Activated CD4-positive, CD25-positive, alpha-beta regulatory T cell (primary cell): ENCODE results near the gene NR1D2.
"Not testable (repeated sequence)": the region's sequence is repeated elsewhere in the genome, so short reads cannot be mapped to it uniquely, and the experiment has no call there.

Experiments
- DNase-seq, 4 experiments: peaks; one replicate each; lab custom pipeline; 2025; lab: John Stamatoyannopoulos, UW

NR1D2 gene

DNA sequence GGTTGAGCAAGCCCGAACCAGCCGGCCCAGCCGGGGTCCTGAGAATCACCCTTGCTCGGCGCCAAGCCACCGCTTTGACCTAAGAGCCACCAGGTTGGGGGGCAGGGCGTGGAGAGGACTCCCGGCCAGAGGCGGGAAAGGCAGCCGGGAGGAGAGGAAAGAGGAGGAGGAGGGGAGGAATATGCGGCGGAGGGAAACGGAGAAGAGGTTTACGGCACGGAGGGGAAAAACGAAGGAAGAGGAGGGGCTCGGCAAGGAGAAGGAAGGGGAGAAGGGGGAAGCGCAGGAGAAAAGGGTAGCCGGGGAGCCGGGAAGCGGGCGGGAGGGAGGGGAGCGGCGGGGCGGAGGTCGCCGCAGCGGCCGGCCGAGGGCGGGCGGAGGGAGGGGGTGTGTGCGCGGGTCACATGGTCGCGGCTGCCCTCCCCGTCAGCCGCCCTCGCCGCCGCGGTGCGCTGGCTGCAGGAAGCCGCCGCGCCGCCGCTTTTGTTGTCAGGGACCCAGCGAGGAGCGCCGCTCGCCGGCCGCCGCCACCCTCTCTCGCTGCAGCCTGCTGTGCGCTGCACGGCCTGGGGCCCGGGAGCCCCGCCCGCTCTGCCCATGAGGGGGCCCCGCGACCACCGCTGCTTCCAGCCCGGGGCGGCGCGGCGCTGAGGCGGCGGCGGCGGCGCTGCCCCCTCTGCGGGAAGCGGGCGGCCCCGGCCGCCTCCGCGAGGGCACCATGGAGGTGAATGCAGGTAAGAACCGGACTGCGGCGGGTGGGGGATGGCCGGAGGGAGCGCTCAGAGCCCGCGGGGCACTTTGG is at the start of gene NR1D2:
NR1D2 (plus strand) TSS at position 426 of the 802 bp plus-strand sequence; CDS start at position 719, 293 bp downstream.
- peak; percentile 57 to 77 (median 70) for DNase-seq

DNA sequence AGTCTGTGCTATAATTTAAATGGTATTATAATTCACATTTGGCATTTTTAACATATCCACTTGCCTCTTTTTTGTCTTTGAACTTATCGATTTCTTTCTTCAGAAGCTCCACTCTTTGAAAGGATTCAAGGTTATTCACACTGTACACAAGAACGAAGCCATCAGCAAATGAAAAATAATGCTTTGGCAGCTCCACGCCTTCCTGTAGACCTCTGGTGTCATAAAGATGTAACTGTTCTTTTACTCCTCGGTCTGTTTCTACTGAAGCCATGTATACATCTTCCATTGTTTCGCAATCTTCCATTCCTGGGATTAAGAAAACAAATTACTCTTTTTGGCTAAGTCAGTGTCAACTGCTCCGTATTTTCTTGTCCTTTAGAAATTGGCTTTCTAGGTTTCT is 44.3 kb upstream of the NR1D2 start:
- no peak for DNase-seq

DNA sequence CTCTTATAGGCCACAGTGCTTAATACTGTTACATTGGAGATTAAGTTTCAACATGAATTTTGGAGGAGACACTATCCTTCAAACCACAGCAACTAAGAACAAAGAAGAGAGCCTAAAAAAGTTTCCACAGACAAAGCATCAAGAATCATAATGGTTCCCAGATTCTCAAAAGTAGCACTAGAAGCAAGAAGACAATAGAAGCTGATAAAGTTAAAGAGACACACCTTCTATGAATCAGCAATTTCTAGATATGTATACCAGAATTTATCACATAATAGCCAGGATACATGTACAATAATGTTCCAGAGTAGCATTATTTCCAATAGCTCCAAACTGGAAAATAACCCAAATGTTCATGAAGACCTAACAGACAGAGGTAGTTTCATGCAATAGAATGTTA is 40.5 kb upstream of the NR1D2 start:
- DNase-seq = no peak

DNA sequence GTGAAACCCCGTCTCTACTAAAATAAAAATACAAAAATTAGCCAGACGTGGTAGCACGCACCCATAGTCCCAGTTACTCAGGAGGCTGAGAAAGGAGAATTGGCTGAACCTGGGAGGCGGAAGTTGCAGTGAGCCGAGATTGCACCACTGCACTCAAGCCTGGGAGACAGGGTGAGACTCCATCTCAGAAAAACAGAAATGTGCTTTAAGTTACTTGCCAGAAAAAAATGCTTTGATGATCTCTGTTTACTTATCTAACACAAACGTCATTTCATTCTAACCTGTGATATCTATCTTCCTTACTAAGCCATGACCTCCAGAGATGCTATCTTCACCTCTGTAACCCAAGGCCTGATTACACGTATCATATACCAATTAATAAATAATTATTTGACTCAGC is 35.7 kb upstream of the NR1D2 start:
- DNase-seq = no peak

DNA sequence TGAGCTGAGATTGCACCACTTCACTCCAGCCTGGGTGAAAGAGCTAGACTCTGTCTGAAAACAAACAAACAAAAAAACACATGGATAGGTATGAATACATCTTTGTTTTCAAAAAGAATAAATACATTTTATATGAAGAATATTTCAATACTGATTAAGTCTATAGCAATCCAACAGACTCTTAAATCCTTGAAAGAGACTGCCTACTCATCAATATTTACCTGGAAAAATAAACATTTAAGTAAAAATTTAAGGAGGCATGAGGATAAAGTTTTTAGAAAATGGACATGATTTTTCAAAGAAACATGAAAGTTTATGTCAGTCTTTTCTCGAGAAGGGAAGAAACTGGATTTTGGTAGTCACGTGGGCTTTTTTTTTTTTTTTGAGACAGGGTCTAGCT is 33.7 kb upstream of the NR1D2 start:
- DNase-seq = no peak

DNA sequence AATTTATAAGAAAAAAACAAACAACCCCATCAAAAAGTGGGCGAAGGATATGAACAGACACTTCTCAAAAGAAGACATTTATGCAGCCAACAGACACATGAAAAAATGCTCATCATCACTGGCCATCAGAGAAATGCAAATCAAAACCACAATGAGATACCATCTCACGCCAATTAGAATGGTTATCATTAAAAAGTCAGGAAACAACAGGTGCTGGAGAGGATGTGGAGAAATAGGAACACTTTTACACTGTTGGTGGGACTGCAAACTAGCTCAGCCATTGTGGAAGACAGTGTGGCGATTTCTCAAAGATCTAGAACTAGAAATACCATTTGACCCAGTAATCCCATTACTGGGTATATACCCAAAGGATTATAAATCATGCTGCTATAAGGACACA is 32.8 kb upstream of the NR1D2 start:
- DNase-seq = not testable (repeated sequence)

DNA sequence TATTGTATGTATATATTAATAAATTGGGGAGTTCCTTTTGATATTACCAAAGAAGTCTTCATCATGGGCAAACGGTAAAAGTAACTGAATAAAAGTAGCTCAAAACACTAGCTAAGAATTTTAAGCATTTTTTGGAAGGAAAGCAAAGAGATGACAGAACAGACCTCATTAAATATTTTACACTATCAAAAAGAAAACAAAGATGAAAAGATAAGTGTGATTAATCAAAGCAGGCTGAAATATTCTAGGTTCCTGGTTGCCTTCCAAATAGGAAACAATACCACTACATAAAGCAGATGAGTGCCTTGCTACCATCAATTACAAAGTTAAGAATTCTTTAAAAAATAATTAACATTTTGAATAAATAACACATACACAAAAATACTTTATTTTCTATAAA is 31.9 kb upstream of the NR1D2 start:
- DNase-seq = no peak

DNA sequence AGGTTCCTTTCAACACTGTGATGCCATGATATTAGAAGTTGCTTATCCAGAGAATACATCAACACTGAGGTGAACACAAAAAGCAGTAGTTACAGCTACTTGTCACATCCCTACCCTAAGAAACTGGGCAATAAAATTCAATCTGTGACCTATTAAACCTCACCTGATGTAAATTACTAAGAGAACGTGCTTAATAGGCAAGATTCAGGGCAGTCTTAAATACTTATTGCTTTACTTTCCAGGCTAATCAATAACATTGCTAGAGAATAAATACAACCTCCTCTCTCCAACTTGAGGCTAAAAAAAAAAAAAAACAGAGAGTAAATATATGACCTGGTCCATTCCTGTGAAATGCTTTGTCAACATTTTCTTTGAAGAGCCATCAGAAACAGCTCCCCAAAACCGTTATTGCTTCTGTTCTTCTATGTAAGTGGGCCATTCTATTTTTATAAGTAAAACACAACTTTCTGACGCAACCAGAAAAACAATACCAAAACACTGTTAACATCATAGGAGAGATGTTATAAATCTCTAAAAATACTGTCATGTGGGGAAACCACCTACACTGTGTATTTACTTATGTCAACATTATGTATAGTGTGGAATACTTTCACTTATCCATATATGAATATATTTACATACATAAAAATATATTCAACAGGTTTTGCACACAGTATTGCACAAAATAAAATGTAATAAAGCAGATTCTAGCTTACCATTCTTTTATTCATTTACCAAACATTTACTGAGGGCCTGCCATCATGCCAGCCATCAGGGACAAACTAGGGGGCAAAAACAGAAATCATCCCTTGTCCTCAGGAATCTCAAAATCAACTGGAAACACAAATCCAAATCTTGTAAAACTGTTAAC is 31.0 kb upstream of the NR1D2 start:
- DNase-seq = no peak

DNA sequence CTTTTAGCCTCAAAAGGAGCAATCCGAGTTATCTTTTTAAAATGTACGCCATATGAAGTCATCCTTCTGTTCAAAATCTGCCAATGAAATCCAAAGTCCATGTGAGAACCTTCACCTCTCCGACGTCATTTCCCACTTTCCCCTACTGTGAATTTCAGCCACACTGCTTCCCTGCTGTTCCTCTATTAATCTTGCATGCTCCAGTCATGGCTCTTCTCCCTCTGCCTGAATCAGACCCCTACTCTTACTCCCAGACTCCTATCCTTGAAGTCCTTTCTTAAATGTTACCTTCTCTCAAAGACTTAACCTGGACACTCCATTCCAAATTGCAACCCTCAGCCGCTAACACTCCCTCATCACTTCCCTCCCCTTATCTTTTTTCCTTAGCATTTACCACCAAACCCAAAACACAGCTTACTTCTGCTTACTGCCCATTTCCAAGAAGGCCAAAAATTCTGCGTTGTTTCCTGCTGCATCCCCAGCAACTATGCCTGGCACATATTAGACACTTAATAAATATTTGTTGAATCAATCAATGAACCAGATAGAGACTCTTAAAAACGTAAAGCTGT is 29.5 kb upstream of the NR1D2 start:
- no peak for DNase-seq

DNA sequence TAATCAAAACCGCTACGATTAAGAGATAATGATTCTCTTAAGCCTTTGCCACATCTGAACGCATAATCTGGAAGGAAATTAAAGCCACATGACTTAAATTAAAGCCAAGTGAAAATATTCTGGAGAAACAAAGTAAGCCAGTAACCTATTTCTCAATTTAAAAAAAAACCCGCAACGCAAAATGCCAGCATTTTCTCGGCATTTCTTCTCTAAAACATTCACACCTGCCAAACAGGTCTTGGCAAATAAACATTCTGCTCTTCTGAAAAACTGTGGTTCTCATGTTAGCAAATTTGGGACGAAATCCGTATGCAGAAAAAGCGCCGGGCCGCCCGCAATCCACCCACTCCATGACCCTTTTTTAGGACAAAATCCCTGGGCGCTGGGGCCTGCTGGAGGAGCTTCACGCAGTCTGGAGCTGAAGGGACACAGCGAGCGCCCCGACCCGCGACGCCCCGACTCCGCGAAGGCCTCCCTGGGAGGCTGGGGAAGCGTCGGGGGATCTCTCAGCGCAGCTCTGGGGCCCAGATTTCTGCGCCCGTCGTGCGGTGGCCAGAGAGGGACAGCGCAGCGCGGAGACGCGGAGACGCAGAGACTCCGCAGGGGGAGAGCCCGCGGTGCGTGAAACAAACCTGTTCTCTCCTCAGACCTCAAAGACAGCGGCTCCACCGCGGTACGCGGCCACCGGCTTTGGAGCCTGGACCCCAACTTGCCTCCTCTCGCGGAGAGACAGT is 28.8 kb upstream of the NR1D2 start:
- DNase-seq = no peak

DNA sequence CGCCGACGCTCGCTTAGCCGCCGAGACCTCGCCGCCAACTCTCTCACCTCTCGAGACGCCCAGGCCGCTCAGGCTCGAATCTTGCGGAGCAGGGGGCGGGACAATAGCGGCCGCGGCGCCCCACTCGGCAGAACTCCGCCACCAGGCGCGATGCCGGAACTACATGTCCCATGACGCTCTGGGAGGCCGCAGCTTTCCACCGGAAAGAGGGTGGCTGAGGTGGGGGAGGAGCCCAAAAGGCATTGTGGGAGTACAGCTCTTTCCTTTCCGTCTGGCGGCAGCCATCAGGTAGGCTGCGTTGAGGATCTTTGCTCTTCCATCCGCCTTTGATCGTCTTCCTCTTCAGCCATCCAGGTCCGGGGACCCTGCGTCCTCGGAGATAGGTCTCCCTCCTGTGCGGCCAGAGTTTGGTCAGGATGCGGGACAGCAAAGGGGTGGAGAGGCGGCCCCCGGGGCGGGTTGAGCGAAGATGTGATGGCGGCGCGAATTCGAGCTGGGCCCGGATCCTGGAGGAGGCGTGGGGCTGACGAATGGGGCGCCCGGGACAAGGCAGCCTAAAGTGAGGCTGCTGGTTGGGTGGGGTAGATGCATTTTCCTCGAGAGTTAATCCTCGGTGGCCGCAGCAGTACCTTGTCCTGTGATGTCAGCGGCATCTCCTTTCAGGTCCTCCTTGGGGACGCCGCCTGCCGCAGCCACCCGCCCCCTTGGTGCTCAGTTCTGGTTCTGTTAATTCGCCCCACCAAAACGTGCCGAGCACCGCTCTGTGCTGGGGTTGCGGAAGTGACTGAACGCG is 28.0 kb upstream of the NR1D2 start, which contains the start of the genes NKIRAS1 and RPL15:
NKIRAS1 (minus strand) TSS at position 105 of the 793 bp plus-strand sequence. CDS start 6,086 bp downstream, outside the sequence.
RPL15 (plus strand) TSS at position 247 of the 793 bp plus-strand sequence. CDS start 728 bp downstream, outside the sequence.
- DNase-seq = peak; percentile 88 to 96 (median 93)

DNA sequence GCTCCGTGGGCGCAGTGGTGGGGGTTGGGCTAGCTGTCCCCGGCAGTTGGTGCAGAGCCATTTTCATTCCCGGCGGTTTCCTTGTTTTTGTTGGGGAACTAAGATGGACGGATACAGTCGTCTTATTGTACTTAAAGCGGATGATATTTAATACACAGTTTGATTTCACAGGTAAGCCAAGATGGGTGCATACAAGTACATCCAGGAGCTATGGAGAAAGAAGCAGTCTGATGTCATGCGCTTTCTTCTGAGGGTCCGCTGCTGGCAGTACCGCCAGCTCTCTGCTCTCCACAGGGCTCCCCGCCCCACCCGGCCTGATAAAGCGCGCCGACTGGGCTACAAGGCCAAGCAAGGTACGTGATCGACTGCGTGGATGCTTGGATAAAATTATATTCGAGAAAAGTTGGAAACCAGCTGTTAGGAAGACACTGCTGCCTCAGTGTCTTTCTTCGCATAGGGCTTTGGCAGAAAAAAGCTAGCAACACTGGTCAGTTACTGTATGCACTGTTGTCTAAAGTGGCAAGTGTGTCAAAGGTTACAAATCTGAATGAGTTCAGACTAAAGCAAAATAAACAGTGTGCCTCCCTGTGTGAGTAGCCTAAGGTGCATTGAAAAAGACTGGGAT is 27.3 kb upstream of the NR1D2 start:
- not testable (repeated sequence) for DNase-seq

DNA sequence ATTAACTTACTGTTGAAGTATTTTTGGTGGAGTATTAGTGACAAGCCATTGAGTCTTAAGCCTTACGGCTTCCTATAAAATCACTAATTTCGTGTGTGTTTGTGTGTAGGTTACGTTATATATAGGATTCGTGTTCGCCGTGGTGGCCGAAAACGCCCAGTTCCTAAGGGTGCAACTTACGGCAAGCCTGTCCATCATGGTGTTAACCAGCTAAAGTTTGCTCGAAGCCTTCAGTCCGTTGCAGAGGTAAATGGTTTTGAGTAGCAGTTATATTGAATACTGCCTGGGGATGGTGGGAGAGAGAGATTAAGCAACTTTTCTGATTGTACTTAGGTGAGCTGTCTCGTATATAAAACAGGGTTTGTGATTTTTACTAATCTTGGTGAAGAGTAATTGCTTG is 26.8 kb upstream of the NR1D2 start:
- not testable (repeated sequence) for DNase-seq

DNA sequence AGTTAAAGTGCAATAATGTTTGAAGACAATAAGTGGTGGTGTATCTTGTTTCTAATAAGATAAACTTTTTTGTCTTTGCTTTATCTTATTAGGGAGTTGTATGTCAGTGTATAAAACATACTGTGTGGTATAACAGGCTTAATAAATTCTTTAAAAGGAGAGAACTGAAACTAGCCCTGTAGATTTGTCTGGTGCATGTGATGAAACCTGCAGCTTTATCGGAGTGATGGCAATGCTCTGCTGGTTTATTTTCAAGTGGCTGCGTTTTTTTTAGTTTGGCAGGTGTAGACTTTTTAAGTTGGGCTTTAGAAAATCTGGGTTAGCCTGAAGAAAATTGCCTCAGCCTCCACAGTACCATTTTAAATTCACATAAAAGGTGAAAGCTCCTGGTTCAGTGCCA is 25.5 kb upstream of the NR1D2 start:
- DNase-seq = no peak

DNA sequence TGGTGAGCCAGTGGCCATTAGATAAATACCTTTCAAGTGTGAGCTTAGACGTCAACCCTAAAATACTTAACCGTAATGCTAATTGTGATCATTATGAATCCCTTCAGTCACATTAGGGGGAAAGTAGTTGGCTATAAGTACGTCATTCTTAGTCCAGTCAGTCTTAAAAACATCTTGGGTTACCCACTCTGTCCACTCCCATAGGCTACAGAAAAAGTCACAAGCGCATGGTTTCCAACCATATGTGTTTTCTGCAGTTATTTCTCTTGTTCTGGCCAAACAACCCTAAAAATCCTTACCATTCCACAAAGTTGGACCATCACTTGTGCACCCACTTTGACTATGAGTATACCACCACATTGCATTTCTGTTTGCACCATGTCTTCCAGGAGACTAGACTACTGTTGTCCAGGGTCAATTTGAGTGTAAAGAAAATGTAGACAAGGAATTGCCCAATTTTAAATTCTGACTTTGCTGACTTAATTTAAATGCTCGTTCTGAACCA is 24.9 kb upstream of the NR1D2 start:
- DNase-seq = no peak

DNA sequence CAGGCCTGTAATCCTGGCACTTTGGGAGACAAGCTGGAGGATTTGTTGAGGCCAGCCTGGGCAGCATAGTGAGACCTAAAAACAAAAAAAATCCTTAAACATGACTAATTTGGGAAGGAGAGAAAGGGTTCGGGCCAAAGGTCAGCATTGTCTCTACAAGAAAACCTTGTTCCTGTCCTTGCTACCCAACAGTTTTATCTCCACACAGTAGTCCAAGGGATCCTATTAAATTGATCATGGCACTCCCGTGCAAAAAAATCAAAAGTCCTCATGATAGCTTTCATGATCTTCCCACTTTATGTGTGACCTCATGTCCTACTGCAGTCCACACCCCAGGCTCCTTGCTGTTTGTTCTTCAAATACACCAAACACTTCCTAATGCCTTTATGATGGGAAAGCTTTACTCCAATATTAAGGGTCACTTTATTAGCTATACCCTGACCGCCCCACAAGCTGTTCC is 24.0 kb upstream of the NR1D2 start:
- DNase-seq = no peak

DNA sequence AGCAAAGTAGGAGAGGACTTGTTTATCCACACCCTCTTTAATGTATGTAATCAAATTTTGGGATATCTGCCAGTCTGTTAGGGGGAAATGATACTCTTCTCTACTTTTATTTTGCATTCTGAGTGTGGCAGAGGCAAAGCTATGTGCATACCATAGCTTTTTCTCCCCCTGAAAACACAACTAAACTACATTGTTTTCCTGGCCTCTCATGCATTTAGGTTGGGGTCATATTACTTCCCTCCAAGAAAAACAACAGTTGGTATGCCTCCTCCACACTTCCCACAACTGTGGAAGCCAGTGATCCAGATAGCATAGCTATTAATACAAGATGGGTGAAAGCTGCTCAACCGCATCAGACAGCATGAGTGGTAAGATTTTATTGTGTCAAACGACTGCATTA is 21.3 kb upstream of the NR1D2 start:
- DNase-seq = no peak

DNA sequence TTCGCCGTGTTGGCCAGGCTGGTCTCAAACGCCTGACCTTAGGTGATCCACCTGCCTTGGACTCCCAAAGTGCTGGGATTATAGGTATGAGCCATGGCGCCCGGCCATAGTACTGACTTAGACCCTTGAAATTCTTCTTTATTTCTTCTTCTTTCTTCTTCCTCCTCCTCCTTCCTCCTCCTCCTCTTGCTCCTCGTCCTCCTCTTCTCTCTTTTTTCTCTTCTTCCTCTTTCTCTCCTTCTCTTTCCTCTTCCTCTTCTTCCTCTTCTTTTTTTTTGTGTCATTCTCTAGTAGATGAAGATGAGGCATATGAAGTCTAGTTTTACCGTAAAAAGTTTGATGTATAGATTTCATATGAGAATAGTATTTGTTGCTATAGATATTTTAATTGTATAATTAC is 18.8 kb upstream of the NR1D2 start:
- no peak for DNase-seq

DNA sequence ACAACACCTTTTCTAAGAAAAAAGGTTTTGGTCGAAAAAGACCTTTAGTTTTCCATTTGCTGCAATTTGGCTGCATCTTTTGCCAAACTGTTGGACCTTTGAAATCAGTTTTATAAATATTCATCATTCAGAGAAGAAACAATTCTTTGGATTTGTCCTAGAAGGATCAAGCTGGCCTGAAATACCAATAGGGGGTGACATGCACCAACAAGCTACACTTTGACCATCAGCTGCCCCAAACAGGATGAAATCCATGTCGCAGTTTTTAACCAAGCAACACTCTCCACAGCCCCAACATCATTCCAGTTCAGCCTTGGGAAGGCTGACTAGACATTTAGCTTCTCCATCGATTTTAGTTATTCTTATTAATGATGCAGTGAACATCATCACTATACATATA is 18.4 kb upstream of the NR1D2 start:
- DNase-seq = no peak

DNA sequence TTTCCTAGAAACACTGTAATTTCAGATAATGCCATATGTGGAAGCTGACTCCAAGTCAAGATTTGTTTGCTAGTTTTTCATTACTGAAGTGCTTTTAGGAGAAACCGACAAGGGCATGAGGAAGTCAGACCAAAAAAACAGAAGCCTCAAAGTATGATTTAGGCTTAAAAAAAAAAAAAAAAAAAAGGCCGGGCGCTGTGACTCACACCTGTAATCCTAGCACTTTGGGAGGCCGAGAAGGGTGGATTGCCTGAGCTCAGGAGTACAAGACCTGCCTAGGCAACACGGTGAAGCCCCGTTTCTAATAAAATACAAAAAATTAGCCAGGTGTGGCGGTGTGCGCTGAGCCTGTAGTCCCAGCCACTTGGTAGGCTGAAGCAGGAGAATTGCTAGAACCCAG is 16.6 kb upstream of the NR1D2 start:
- DNase-seq = no peak
